H9 (cell line): Measurements from ENCODE around the gene TNFAIP8L1. TPM values are rescaled to one million over a fixed set of nuclear protein-coding genes. Genes with fewer than 3 reads are reported as not detected.

Experiments used
- DNase-seq: peaks from one replicate; pipeline ENCODE4 v3.0.0-alpha.2; 2017
- H2AFZ ChIP-seq: one replicate; pipeline ENCODE4 v1.6.1; 2013; ENCODE audit warnings: mild to moderate bottlenecking, low read length, control low read depth, moderate library complexity
- H2AK5ac ChIP-seq: 2 replicates; pipeline ENCODE4 v1.6.1; 2013; ENCODE audit warnings: low read length, control low read depth, mixed read lengths; ENCODE audit not compliant: insufficient read length
- H2BK120ac ChIP-seq: one replicate; pipeline ENCODE4 v1.6.1; 2013; ENCODE audit warnings: low read depth, mild to moderate bottlenecking, low read length, control low read depth, inconsistent platforms; ENCODE audit not compliant: poor library complexity, severe bottlenecking
- H2BK12ac ChIP-seq: 2 replicates; pipeline ENCODE4 v1.6.1; 2013; ENCODE audit warnings: low read length, control low read depth, mixed read lengths, low read depth; ENCODE audit not compliant: insufficient read length
- H2BK15ac ChIP-seq: 2 replicates; pipeline ENCODE4 v1.6.1; 2013; ENCODE audit warnings: low read depth, low read length, control low read depth
- H2BK20ac ChIP-seq: one replicate; pipeline ENCODE4 v1.6.1; 2013; ENCODE audit warnings: low read depth, mild to moderate bottlenecking, low read length, control low read depth, inconsistent platforms; ENCODE audit not compliant: poor library complexity, severe bottlenecking
- H2BK5ac ChIP-seq: 2 replicates; pipeline ENCODE4 v1.6.1; 2013; ENCODE audit warnings: low read length, control low read depth, mixed read lengths; ENCODE audit not compliant: insufficient read length
- H3K14ac ChIP-seq: 2 replicates; pipeline ENCODE4 v1.6.1; 2013; ENCODE audit warnings: low read length, control low read depth; ENCODE audit not compliant: insufficient read depth
- H3K18ac ChIP-seq: 2 replicates; pipeline ENCODE4 v1.6.1; 2013; ENCODE audit warnings: low read depth, mild to moderate bottlenecking, mixed read lengths, low read length, control low read depth; ENCODE audit not compliant: insufficient read length
- H3K23ac ChIP-seq: 2 replicates; pipeline ENCODE4 v1.6.1; 2013; ENCODE audit warnings: low read length, control low read depth, mixed read lengths, low read depth; ENCODE audit not compliant: insufficient read length
- H3K23me2 ChIP-seq: 2 replicates; pipeline ENCODE4 v1.6.1; 2013; ENCODE audit warnings: low read depth, mild to moderate bottlenecking, mixed read lengths, low read length, control low read depth; ENCODE audit not compliant: insufficient read length, poor library complexity, severe bottlenecking
- H3K27ac ChIP-seq: 2 replicates; pipeline ENCODE4 v1.5.1; 2013; ENCODE audit warnings: low read length, control low read depth, mixed read lengths, low read depth; ENCODE audit not compliant: insufficient read length
- H3K27me3 ChIP-seq: 2 replicates; pipeline ENCODE4 v1.6.1; 2013; ENCODE audit warnings: low read length, control low read depth, inconsistent platforms; ENCODE audit not compliant: insufficient read depth
- H3K4ac ChIP-seq: 2 replicates; pipeline ENCODE4 v1.6.1; 2013; ENCODE audit warnings: low read depth, mild to moderate bottlenecking, control low read depth, inconsistent platforms, low read length, moderate library complexity
- H3K4me1 ChIP-seq: 2 replicates; pipeline ENCODE4 v1.6.1; 2013; ENCODE audit warnings: low read length, control low read depth, inconsistent platforms; ENCODE audit not compliant: insufficient read depth
- H3K4me2 ChIP-seq: 2 replicates; pipeline ENCODE4 v1.6.1; 2013; ENCODE audit warnings: low read length, control low read depth, mixed read lengths; ENCODE audit not compliant: insufficient read length, insufficient read depth
- H3K56ac ChIP-seq: 2 replicates; pipeline ENCODE4 v1.6.1; 2013; ENCODE audit warnings: low read depth, mild to moderate bottlenecking, mixed read lengths, low read length, control low read depth; ENCODE audit not compliant: insufficient read length
- H3K79me1 ChIP-seq: 2 replicates; pipeline ENCODE4 v1.6.1; 2013; ENCODE audit warnings: low read depth, mild to moderate bottlenecking, moderate library complexity, low read length, control low read depth, inconsistent platforms; ENCODE audit not compliant: insufficient read depth, poor library complexity, severe bottlenecking
- H3K79me2 ChIP-seq: 2 replicates; pipeline ENCODE4 v1.6.1; 2013; ENCODE audit warnings: low read length, control low read depth, inconsistent platforms; ENCODE audit not compliant: insufficient read depth
- H3K9ac ChIP-seq: 2 replicates; pipeline ENCODE4 v1.6.1; 2013; ENCODE audit warnings: low read length, control low read depth, mixed read lengths; ENCODE audit not compliant: insufficient read length; ENCODE audit errors: extremely low read depth
- H3K9me3 ChIP-seq: one replicate; pipeline ENCODE4 v1.6.1; 2013; ENCODE audit warnings: low read depth, low read length, inconsistent platforms; ENCODE audit not compliant: control insufficient read depth
- H3T11ph ChIP-seq: one replicate; pipeline ENCODE4 v1.6.1; 2013; ENCODE audit warnings: mild to moderate bottlenecking, low read length, control low read depth, inconsistent platforms
- H4K20me1 ChIP-seq: one replicate; pipeline ENCODE4 v1.6.1; 2013; ENCODE audit not compliant: control insufficient read depth, insufficient read length, insufficient read depth
- H4K5ac ChIP-seq: 2 replicates; pipeline ENCODE4 v1.6.1; 2013; ENCODE audit warnings: low read depth, mild to moderate bottlenecking, mixed read lengths, low read length, control low read depth; ENCODE audit not compliant: insufficient read length
- H4K8ac ChIP-seq: replicated peaks from 2 replicates; pipeline ENCODE4 v1.6.1; 2013; ENCODE audit warnings: low read length, control low read depth, mixed read lengths, low read depth; ENCODE audit not compliant: insufficient read length
- H4K91ac ChIP-seq: 2 replicates; pipeline ENCODE4 v1.6.1; 2013; ENCODE audit warnings: low read depth, mild to moderate bottlenecking, moderate library complexity, mixed read lengths, low read length, control low read depth; ENCODE audit not compliant: insufficient read length
- H3K27ac Mint-ChIP-seq, 3 experiments: 2 replicates in 2 of 3; 3 replicates in 1 of 3; pipeline ENCODE4 v1.8.0; 2020 to 2021; ENCODE audit warnings: mixed read lengths in 3 of 3, mild to moderate bottlenecking in 1 of 3, moderate library complexity in 1 of 3
- H3K27me3 Mint-ChIP-seq: 2 replicates; pipeline ENCODE4 v1.8.0; 2021; ENCODE audit warnings: low read depth, mild to moderate bottlenecking, moderate library complexity, mixed read lengths
- H3K36me3 Mint-ChIP-seq, 3 experiments: 2 replicates in 2 of 3; 3 replicates in 1 of 3; pipeline ENCODE4 v1.8.0; 2020 to 2021; ENCODE audit warnings: low read depth in 3 of 3, mixed read lengths in 3 of 3; ENCODE audit not compliant: insufficient read depth in 1 of 3
- H3K4me1 Mint-ChIP-seq, 2 experiments: 2 replicates each; pipeline ENCODE4 v1.8.0; 2020; ENCODE audit warnings: mixed read lengths in 2 of 2
- H3K4me3 Mint-ChIP-seq, 2 experiments: 2 replicates in 1 of 2; 3 replicates in 1 of 2; pipeline ENCODE4 v1.8.0; 2020 to 2021; ENCODE audit warnings: mild to moderate bottlenecking in 2 of 2, mixed read lengths in 2 of 2, moderate library complexity in 1 of 2
- H3K9me3 Mint-ChIP-seq, 2 experiments: 2 replicates in 1 of 2; 3 replicates in 1 of 2; pipeline ENCODE4 v1.8.0; 2020; ENCODE audit warnings: mild to moderate bottlenecking in 2 of 2, mixed read lengths in 2 of 2, moderate library complexity in 1 of 2
- WGBS: extraction: QIAGEN DNeasy Blood & Tissue Kit; methylation state at CpG from one replicate; pipeline ENCODE4 v1.1.7; 2013; ENCODE audit warnings: missing lambda C conversion rate, low lambda C conversion rate, mixed read lengths; ENCODE audit not compliant: insufficient read length; ENCODE audit errors: extremely low coverage; 5-methylcytosine and 5-hydroxymethylcytosine counted together
- total RNA-seq: library from RNA; stranded (reverse); gene quantifications from 2 replicates; pipeline ENCODE4 v1.2.1, GENCODE V29; 2021
- TF ChIP-seq, protein P1 (sequence below): fragments of 200-600 bp; sonication (generic); conservative IDR thresholded peaks from 3 replicates; pipeline ENCODE4 v1.8.0; 2021; ENCODE audit warnings: antibody characterized with exemption, mild to moderate bottlenecking

The TNFAIP8L1 gene
- total RNA-seq, 1 experiment from 2014 or later, result 4.2 TPM

DNA sequence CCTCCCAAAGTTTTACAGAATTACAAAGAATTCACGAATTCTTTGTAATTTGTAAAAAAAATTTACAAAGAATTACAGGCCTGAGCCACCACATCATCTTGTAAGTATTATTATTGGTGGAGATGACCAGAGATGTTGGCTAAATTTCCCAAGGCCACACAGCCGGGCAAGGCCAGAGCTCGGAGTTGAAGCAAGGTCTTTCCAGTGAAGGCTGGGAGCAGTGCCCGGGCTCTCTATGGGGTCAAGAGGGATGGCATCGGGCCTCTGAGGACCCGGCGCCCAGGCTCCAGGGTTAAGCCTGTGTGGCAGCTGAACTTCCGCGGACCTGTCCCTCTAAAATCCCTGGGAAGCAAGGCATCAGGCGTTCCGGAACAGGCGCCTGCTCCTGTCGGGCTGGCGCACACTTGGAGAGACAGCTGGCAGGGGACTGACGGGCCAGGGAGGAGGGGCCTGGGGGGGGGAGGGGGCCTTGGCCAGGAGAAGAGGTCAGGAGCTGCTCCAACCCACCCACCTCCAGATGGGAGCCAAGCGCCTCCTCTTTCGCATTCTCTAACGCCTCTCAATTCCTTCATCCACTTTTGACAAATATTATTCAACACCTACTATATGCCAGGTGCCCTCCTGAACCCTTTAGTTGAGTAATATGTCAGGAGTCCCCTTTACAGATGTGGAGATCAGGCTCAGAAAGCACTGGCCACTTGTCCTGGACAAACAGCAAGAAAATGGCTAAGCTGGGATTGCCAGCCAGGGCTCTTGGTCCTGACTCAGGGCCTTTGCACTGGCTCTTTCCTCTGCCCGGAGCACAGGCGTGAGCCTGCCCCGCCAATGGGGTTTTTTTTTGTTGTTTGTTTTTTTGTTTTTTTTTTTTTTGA is 43.0 kb upstream of the TNFAIP8L1 start:
- no peaks in the 10 kb centered on the region for H3K79me2 ChIP-seq
- H3T11ph ChIP-seq, result no peak overlapping the region
- no peak overlapping the region for H3K4ac ChIP-seq
- H3K4me1 Mint-ChIP-seq, result peaks cover 8 to 24% of the 10 kb centered on the region in 2 experiments
- no peaks in the 10 kb centered on the region for H3K4me1 ChIP-seq
- no peaks in the 10 kb centered on the region for H3K9me3 ChIP-seq
- no peak overlapping the region for H3K9ac ChIP-seq
- peaks cover 67% of the 10 kb centered on the region for H3K27me3 Mint-ChIP-seq
- H2BK12ac ChIP-seq, result no peak overlapping the region
- H3K27ac ChIP-seq, result no peak overlapping the region
- no peak overlapping the region for H2BK20ac ChIP-seq
- DNase-seq, result peak; percentile 77
- H3K23ac ChIP-seq, result no peak overlapping the region
- H4K8ac ChIP-seq, result no peak overlapping the region
- no peak overlapping the region for H3K18ac ChIP-seq
- H4K20me1 ChIP-seq, result no peaks in the 10 kb centered on the region
- no peak overlapping the region for H3K56ac ChIP-seq
- H4K5ac ChIP-seq, result no peak overlapping the region
- no peaks in the 10 kb centered on the region; a peak in 1 of 7 replicates for H3K36me3 Mint-ChIP-seq
- H2BK15ac ChIP-seq, result no peak overlapping the region
- no peak overlapping the region for H3K4me2 ChIP-seq
- no peaks in the 10 kb centered on the region; the same call in 1 of the 2 replicates for H3K27me3 ChIP-seq
- H2BK5ac ChIP-seq, result no peak overlapping the region
- no peak overlapping the region for H3K14ac ChIP-seq
- H2AK5ac ChIP-seq, result no peak overlapping the region
- no peak overlapping the region for H2AFZ ChIP-seq
- H3K23me2 ChIP-seq, result peaks cover 11% of the 10 kb centered on the region
- TF ChIP-seq, protein P1, sequence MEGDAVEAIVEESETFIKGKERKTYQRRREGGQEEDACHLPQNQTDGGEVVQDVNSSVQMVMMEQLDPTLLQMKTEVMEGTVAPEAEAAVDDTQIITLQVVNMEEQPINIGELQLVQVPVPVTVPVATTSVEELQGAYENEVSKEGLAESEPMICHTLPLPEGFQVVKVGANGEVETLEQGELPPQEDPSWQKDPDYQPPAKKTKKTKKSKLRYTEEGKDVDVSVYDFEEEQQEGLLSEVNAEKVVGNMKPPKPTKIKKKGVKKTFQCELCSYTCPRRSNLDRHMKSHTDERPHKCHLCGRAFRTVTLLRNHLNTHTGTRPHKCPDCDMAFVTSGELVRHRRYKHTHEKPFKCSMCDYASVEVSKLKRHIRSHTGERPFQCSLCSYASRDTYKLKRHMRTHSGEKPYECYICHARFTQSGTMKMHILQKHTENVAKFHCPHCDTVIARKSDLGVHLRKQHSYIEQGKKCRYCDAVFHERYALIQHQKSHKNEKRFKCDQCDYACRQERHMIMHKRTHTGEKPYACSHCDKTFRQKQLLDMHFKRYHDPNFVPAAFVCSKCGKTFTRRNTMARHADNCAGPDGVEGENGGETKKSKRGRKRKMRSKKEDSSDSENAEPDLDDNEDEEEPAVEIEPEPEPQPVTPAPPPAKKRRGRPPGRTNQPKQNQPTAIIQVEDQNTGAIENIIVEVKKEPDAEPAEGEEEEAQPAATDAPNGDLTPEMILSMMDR, result no peak
- WGBS, result no CpG with 5 or more reads among the region's 21 CpGs
- no peak overlapping the region for H4K91ac ChIP-seq
- no peak overlapping the region; a peak in 1 of 5 replicates for H3K4me3 Mint-ChIP-seq
- no peak overlapping the region for H2BK120ac ChIP-seq
- no peak overlapping the region for H3K27ac Mint-ChIP-seq
- no peaks in the 10 kb centered on the region; a peak in 1 of 5 replicates for H3K9me3 Mint-ChIP-seq
- H3K79me1 ChIP-seq, result no peaks in the 10 kb centered on the region
